Measurements from ENCODE around the gene VWA3B. TPM values are rescaled to one million over a fixed set of nuclear protein-coding genes. Genes with fewer than 3 reads are reported as not detected.
A peak's percentile ranks its signal among the peaks of the same experiment; 100 is the strongest.

Gene VWA3B
- total RNA-seq, 1 donor from 2014 or later, result not detected

- peak; percentile 22 for TF ChIP-seq CTCF (IDR thresholded peaks at IDR 0.05; ENCODE audit: insufficient read depth, low read length, severe bottlenecking)
- DNase-seq (ENCODE audit: low read depth) (peak; percentile 7), FAIRE-seq (no peak)
- no peak overlapping the region for H3K4me3 ChIP-seq (ENCODE audit: low read depth, low read length)
- H3K36me3 ChIP-seq (ENCODE audit: control insufficient read depth, insufficient read depth, low read length), result no peaks in the 10 kb centered on the region
- peaks cover 10% of the 10 kb centered on the region for H3K27me3 ChIP-seq (ENCODE audit: control insufficient read depth, insufficient read depth, low read length)
Observed at GRCh38 chr2:98295721-98296414, 208.9 kb downstream of the VWA3B start.

- no peak for TF ChIP-seq CTCF (IDR thresholded peaks at IDR 0.05; ENCODE audit: insufficient read depth, low read length, severe bottlenecking)
- Histone ChIP-seq H3K36me3 (ENCODE audit: control insufficient read depth, insufficient read depth, low read length) (no peaks in the 10 kb centered on the region), H3K27me3 (ENCODE audit: control insufficient read depth, insufficient read depth, low read length) (peaks cover 10% of the 10 kb centered on the region), H3K4me3 (ENCODE audit: low read depth, low read length) (no peak overlapping the region)
- DNase-seq (ENCODE audit: low read depth), result no peak
- FAIRE-seq, result no peak
Observed at GRCh38 chr2:98296440-98296839, 209.5 kb downstream of the VWA3B start.

- FAIRE-seq, result no peak
- H3K36me3 ChIP-seq (ENCODE audit: control insufficient read depth, insufficient read depth, low read length), result no peaks in the 10 kb centered on the region
- TF ChIP-seq CTCF (IDR thresholded peaks at IDR 0.05; ENCODE audit: insufficient read depth, low read length, severe bottlenecking), result no peak
- no peak overlapping the region for H3K4me3 ChIP-seq (ENCODE audit: low read depth, low read length)
- H3K27me3 ChIP-seq (ENCODE audit: control insufficient read depth, insufficient read depth, low read length), result peaks cover 10% of the 10 kb centered on the region
- no peak for DNase-seq (ENCODE audit: low read depth)
Observed at GRCh38 chr2:98297817-98298682, 211.1 kb downstream of the VWA3B start.

- H3K36me3 ChIP-seq (ENCODE audit: control insufficient read depth, insufficient read depth, low read length), result no peaks in the 10 kb centered on the region
- FAIRE-seq, result no peak
- no peak for TF ChIP-seq CTCF (IDR thresholded peaks at IDR 0.05; ENCODE audit: insufficient read depth, low read length, severe bottlenecking)
- no peak overlapping the region for H3K4me3 ChIP-seq (ENCODE audit: low read depth, low read length)
- H3K27me3 ChIP-seq (ENCODE audit: control insufficient read depth, insufficient read depth, low read length), result peaks cover 10% of the 10 kb centered on the region
- DNase-seq (ENCODE audit: low read depth), result no peak
Observed at GRCh38 chr2:98298683-98299164, 211.8 kb downstream of the VWA3B start.

- no peak for FAIRE-seq
- Histone ChIP-seq H3K4me3 (ENCODE audit: low read depth, low read length) (no peak overlapping the region), H3K27me3 (ENCODE audit: control insufficient read depth, insufficient read depth, low read length) (peaks cover 10% of the 10 kb centered on the region), H3K36me3 (ENCODE audit: control insufficient read depth, insufficient read depth, low read length) (no peaks in the 10 kb centered on the region)
- TF ChIP-seq CTCF (IDR thresholded peaks at IDR 0.05; ENCODE audit: insufficient read depth, low read length, severe bottlenecking), result no peak
- no peak for DNase-seq (ENCODE audit: low read depth)
Observed at GRCh38 chr2:98299211-98299905, 212.4 kb downstream of the VWA3B start.

All from bronchial epithelial cell (primary cell).